ENCODE data around the gene PCNX2. TPM values are rescaled to one million over a fixed set of nuclear protein-coding genes. Genes with fewer than 3 reads are reported as not detected.

The PCNX2 gene
- total and polyA plus RNA-seq, 2 donors (not counting 3 experiments of a cell fraction or from before 2014, with no cell fraction given), result 6.6 to 11.0 TPM

- H4K20me1 ChIP-seq (replicated peaks; ENCODE audit: control insufficient read depth, extremely low read depth, insufficient read depth, low read length), result no peaks in the 10 kb centered on the region
- CTCF ChIA-PET, result no interaction called here
- H3K9me3 ChIP-seq (replicated peaks; ENCODE audit: control insufficient read depth, insufficient read depth, low read length), result no peaks in the 10 kb centered on the region
- FAIRE-seq, result no peak
- no peak for DNase-seq (ENCODE audit: low read depth, low spot score)
- intact Hi-C loops (cut with micrococcal nuclease) (no loop called here), dilution Hi-C loops (cut with MboI; ENCODE audit: extremely low pct_ligation_motif_present, low sequenced_read_pairs) (no loop called here)
- POLR2A ChIA-PET, result no interaction called here
- no peak overlapping the region for H2AFZ ChIP-seq (ENCODE audit: low read depth, low read length)
- H3K9me1 ChIP-seq (replicated peaks; ENCODE audit: control insufficient read depth, extremely low read depth, insufficient read depth, low read length), result no peaks in the 10 kb centered on the region
- BruUV-seq (replicated peaks), result no TSS peak
- H3K9ac ChIP-seq (replicated peaks; ENCODE audit: extremely low read depth, insufficient read depth, low read length), result no peak overlapping the region
- TF ChIP-seq POLR2A (IDR thresholded peaks at IDR 0.05; ENCODE audit: low read depth, low read length) (no peak), JUN (IDR thresholded peaks at IDR 0.05; ENCODE audit: borderline replicate concordance, insufficient read depth, insufficient read length, low read depth) (no peak), MYC (IDR thresholded peaks at IDR 0.05; ENCODE audit: low read depth, low read length) (no peak), CTCF (IDR thresholded peaks at IDR 0.05; ENCODE audit: extremely low read depth in 1 of 2, insufficient read depth in 1 of 2, low read depth in 1 of 2, low read length in 2 of 2) (no peak), MAX (IDR thresholded peaks at IDR 0.05; ENCODE audit: insufficient read depth, insufficient read length) (no peak), FOS (IDR thresholded peaks at IDR 0.05; ENCODE audit: borderline replicate concordance, insufficient read depth, low read length) (no peak), GATA2 (IDR thresholded peaks at IDR 0.05; ENCODE audit: insufficient read depth, insufficient read length, low read depth, low read length) (no peak), POLR2AphosphoS5 (IDR thresholded peaks at IDR 0.05; ENCODE audit: insufficient read depth, low read depth, low read length) (no peak), EZH2 (IDR thresholded peaks at IDR 0.05; ENCODE audit: borderline replicate concordance, low read depth, low read length, severe bottlenecking) (no peak)
- H3K27me3 ChIP-seq (ENCODE audit: control insufficient read depth in 2 of 2, insufficient read depth in 2 of 2, low read length in 2 of 2), result no peaks in the 10 kb centered on the region
- H3K4me2 ChIP-seq (ENCODE audit: insufficient read depth, low read length), result no peak overlapping the region
- peaks cover 8% of the 10 kb centered on the region for H3K4me1 ChIP-seq (ENCODE audit: control insufficient read depth, extremely low read depth, insufficient read depth, low read length)
- no peak overlapping the region for H3K27ac ChIP-seq (ENCODE audit: insufficient read depth, low read depth, low read length)
- H3K4me3 ChIP-seq (replicated peaks in 1 of 3; ENCODE audit: insufficient read depth in 1 of 3, low read depth in 1 of 3, low read length in 3 of 3), result no peak overlapping the region
- peaks cover 2 to 3% of the 10 kb centered on the region in 2 experiments for H3K36me3 ChIP-seq (ENCODE audit: control insufficient read depth in 2 of 2, extremely low read depth in 1 of 2, insufficient read depth in 2 of 2, low read length in 2 of 2)
- no peaks in the 10 kb centered on the region for H3K79me2 ChIP-seq (ENCODE audit: control insufficient read depth, insufficient read depth, low read length)
Observed at GRCh38 chr1:233256789-233257188, 38.7 kb downstream of the PCNX2 start.
